Vagina (tissue), 2 donors: ENCODE data around the gene SHISA6.

Source experiments
- POLR2A ChIP-seq, 2 donors: fragments of 450-650 bp; IDR thresholded peaks; one replicate each; pipeline ENCODE4 v1.6.1; 2017; ENCODE audit warnings: antibody characterized with exemption in 2 of 2, mild to moderate bottlenecking in 2 of 2, moderate library complexity in 2 of 2
- POLR2AphosphoS5 ChIP-seq, 2 donors: sonication (generic); formaldehyde crosslinking; IDR thresholded peaks; one replicate each; pipeline ENCODE4 v1.9.0; 2017; ENCODE audit warnings: antibody characterized with exemption in 2 of 2, mild to moderate bottlenecking in 2 of 2, low read depth in 1 of 2; ENCODE audit not compliant: insufficient read depth in 1 of 2
- TF ChIP-seq, protein P1 (sequence below), 3 experiments: fragments of 450-650 bp in 2 of 3; fragments of 200-600 bp in 1 of 3; sonication (generic) in 1 of 3; IDR thresholded peaks; one replicate each; pipeline ENCODE4 v1.5.1; 2017 to 2019; ENCODE audit warnings: antibody characterized with exemption in 3 of 3, mild to moderate bottlenecking in 2 of 3, moderate library complexity in 2 of 3

DNA sequence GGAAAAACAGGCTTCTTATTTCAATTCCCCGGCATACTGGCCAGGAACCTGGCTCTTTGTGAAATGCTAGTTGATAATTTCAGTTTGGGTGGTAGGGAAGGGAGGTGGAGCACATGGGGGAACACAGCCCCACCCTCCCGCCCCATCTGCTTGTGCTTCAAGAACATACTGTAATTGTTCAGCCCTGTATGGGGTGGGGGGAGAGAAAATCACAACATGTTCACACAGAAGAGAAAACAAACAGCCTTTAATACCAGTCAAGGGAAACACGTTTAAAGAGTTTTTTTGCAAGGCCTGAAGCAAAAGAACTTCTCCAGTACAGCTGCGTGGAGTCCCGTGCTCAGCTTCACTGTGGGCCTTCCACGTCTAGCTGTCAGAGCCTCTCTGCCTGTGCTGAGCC is 59.7 kb downstream of the SHISA6 start:
- TF ChIP-seq, protein P1, sequence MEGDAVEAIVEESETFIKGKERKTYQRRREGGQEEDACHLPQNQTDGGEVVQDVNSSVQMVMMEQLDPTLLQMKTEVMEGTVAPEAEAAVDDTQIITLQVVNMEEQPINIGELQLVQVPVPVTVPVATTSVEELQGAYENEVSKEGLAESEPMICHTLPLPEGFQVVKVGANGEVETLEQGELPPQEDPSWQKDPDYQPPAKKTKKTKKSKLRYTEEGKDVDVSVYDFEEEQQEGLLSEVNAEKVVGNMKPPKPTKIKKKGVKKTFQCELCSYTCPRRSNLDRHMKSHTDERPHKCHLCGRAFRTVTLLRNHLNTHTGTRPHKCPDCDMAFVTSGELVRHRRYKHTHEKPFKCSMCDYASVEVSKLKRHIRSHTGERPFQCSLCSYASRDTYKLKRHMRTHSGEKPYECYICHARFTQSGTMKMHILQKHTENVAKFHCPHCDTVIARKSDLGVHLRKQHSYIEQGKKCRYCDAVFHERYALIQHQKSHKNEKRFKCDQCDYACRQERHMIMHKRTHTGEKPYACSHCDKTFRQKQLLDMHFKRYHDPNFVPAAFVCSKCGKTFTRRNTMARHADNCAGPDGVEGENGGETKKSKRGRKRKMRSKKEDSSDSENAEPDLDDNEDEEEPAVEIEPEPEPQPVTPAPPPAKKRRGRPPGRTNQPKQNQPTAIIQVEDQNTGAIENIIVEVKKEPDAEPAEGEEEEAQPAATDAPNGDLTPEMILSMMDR (IDR thresholded peaks at IDR 0.05), result no peak
- TF ChIP-seq POLR2A (IDR thresholded peaks at IDR 0.05), result no peak
- TF ChIP-seq POLR2AphosphoS5 (IDR thresholded peaks at IDR 0.05; ENCODE audit: insufficient read depth in 1 of 2, low read depth in 1 of 2), result no peak
